GM18951 (cell line): Measurements from ENCODE around the gene SNCA.

Experiments used
- POLR2A ChIP-seq: IDR thresholded peaks from 4 replicates; pipeline ENCODE4 v1.6.1; 2011; ENCODE audit warnings: mild to moderate bottlenecking; ENCODE audit not compliant: insufficient read length, insufficient read depth; ENCODE audit errors: extremely low read depth
- in situ Hi-C: fragments of 300-500 bp; cut with MboI; formaldehyde crosslinking; loops from one replicate; pipeline ENCODE4 v1.12.0; 2022; ENCODE audit warnings: low sequenced_read_pairs, mixed read lengths, inconsistent platforms; ENCODE audit not compliant: unreplicated experiment

The SNCA gene

DNA sequence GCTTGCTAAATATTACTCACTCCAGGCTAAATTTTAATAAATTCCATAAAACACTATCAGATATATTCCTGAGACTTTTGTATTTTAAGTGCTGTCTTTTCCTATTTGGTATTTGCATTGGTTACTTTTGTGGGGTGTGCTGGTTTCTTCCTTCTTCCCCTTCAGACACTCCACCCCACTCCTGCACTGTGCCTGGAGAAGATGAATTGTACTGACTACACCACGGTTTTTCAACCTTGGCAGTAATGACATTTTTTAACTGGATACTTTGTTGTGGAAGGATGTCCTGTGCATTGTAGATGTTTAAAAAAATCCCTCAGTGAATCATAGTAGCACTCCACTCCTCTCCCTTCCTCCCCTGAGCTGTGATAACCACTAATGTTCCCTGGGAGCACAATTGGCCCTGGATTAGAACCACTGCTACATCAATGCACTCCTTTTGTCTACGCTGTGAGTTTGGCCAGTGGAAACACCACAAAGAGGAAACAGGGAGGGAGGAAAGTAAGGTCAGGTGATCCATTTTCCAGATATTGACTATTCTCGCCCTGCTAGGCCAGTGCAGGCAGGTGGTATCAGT is 36.3 kb downstream of the SNCA start:
- in situ Hi-C loops: no loop called here
- no peak for TF ChIP-seq POLR2A

DNA sequence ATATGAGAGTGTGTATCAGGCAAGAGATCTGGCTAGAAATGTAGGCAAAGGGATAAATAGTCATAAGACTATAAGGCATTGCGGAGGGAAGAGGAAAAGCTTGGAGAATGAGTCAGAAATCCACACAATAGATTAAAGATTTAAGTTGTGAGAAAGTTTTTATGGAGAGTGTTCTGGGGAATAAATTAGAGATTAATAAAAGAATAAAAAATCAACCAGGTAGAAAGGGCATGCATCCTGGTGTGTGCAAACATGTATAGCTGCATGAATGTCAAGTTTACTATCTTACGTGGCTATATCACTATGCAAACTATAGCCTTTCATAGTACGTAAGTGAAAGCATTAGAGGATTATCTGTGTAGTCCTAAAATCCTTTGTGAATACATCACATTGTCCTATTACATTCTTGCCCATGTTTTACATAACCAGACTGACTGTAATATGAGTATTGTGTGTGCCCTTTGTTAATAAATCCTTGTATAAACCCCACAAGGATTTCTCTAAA is 36.9 kb downstream of the SNCA start:
- in situ Hi-C loops: no loop called here
- TF ChIP-seq POLR2A: no peak

DNA sequence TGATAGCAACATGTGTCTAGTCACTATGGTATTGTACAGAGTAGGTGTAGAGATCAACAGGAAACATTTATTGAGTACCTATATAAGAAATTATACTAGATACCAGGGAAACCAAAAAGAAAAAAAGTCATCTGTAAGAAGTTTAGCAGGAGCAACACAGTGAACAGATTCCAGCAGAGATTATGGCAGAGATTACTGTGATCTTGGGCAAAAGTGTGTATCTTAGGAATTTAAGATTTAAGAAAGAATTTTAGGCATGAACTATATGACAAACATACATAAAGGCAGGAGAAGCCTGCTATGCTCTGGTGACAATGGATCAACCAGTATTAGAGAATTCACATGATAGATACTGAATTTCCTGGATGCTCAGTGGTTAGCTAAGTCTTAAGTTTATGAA is 37.9 kb downstream of the SNCA start:
- TF ChIP-seq POLR2A: no peak

DNA sequence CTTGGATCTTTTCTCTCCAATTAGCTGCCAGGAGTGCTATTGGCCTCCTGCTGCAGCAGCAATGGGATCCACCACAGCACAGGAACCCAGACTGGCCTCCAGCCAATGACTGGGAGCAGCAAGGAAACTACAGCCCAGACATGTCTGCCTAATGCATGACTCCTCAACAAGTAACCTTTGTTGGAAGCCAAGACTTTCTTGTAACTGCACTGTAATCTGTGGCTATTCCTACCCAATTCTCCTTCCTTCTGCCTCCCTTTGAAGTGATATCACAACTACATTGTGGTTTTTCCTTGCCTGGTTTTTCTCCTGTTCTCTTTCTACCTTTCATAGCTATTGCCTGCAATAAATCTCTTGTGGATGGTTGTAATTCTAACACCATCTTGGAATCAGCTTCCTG is 39.8 kb downstream of the SNCA start:
- no peak for TF ChIP-seq POLR2A
- in situ Hi-C loops: no loop called here

More for the DNA sequence above, 37.9 kb downstream of the SNCA start:
- in situ Hi-C loops: no loop called here

GRCh38 chr4:89788206-89789072 is 48.5 kb downstream of the SNCA start:
- in situ Hi-C loops: no loop called here

DNA sequence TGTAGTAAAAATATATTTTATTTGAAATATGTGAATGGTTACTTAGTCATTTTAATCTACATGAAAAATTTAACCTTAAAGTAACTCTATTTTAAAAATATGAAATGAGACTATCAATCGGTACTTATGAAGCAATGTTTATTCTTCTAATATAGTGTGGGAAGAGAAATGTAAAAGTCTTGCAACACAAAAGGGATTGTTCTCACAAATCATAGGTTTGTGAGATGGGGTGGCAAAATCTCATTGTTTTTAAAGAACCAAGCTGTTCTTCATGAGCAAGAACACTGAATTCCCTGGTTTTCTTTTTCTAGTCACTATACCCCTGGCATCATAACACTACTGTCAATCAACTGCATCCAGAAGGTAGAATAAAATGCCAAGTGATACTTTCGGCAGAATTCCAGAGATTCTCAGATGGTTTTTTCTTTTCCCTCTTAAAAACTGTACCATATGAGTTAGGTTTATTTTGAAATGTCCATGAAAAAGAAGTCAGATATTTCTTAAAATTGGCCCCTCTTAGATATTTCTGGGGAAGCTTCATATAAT is 52.2 kb downstream of the SNCA start:
- no peak for TF ChIP-seq POLR2A
- in situ Hi-C loops: no loop called here

More at GRCh38 chr4:89788206-89789072, 48.5 kb downstream of the SNCA start:
- TF ChIP-seq POLR2A: no peak

GRCh38 chr4:89781321-89781720 is 55.6 kb downstream of the SNCA start:
- in situ Hi-C loops: no loop called here

GRCh38 chr4:89773805-89774204 is 63.2 kb downstream of the SNCA start:
- in situ Hi-C loops: no loop called here
- no peak for TF ChIP-seq POLR2A

More at GRCh38 chr4:89781321-89781720, 55.6 kb downstream of the SNCA start:
- no peak for TF ChIP-seq POLR2A

GRCh38 chr4:89769856-89770255 is 67.1 kb downstream of the SNCA start:
- in situ Hi-C loops: no loop called here
- TF ChIP-seq POLR2A: no peak

DNA sequence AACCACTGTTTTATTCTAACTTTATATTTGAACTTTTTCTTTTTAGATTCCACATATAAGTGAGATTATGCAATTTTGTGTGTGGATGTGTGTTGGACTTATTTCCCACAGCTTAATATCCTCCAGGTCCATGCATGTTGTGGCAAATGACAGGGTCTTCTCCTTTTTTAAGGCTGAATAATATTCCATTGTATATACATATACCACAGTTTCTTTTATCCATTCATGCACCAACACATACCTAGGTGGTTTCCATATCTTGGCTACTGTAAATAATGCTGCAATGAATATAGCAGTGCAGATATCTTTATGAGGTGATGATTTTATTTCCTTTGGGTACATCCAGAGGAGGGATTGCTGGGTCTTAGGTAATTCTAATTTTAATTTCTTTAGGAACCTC is 69.0 kb downstream of the SNCA start:
- TF ChIP-seq POLR2A: no peak
- in situ Hi-C loops: no loop called here

DNA sequence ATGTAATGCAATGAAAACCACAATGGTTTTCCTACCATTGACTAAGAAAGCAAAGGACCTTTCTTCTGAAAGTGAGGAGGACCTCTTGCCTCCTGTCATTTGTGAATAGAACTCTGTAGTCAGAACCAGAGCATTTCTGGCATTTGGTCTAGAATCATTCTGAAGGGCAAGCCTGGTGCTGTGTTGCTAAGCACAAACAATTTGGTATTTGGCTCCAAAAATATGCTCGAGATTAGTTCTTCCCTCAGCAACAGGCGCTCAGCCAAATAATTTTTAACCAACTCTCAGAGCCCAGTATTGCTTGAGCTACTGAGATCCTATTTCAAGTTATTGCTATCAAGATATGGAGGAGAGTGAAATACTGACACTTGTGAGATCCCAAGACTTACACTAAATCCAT is 71.0 kb downstream of the SNCA start:
- in situ Hi-C loops: no loop called here
- no peak for TF ChIP-seq POLR2A

DNA sequence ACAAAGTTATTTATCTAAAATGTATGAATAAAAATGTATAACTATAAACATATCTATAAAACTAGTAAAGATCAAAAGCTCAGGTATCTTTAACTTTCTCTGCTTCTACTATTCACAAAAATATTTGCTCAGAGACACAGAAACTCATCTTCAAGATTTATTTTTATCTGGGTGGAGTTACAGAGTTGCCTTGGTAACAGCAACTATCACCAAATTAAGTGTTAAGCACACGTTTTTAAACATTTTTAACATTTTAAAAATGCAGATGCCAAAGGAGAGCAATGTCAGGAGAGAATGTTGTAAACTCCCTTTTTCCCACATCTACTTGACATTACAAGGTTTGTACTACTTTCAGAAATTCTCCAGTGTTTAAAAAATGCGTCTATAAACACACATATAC is 71.4 kb downstream of the SNCA start:
- TF ChIP-seq POLR2A: no peak
- in situ Hi-C loops: no loop called here

DNA sequence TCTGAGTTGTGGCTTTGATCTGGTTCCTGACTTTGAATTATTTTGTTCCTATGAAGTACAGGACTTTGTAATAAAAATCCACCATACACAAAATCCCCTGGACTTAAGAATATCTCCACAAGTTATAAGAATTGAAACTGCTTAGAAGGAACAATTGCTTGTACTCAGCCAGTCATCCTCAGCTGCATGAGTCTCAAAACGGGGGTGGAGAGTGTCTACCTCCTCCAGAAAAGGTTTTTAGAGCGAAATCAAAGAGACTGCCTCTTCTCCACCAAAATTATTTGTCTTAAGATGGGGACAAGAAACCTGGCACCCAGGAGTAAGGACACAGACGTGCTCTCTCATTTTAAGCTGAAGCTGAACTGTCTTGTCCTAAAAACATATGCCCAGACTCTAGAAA is 74.7 kb downstream of the SNCA start:
- no peak for TF ChIP-seq POLR2A
- in situ Hi-C loops: no loop called here

- TF ChIP-seq POLR2A: no peak
- in situ Hi-C loops: no loop called here
Measured at GRCh38 chr4:89759426-89759825, 77.5 kb downstream of the SNCA start.

GRCh38 chr4:89757154-89757719 is 79.7 kb downstream of the SNCA start:
- TF ChIP-seq POLR2A: no peak
- in situ Hi-C loops: no loop called here
